ENCODE measurements around the gene ESRRB. TPM values are rescaled to one million over a fixed set of nuclear protein-coding genes. Genes with fewer than 3 reads are reported as not detected.

ESRRB gene
- total RNA-seq, 4 donors from 2014 or later = 0.81 to 0.93 TPM; not detected in 2

- ATAC-seq = no peak
- no peak for TF ChIP-seq POLR2AphosphoS5 (IDR thresholded peaks at IDR 0.05)
- TF ChIP-seq POLR2A (IDR thresholded peaks at IDR 0.05) = no peak
- no peak for TF ChIP-seq CTCF (IDR thresholded peaks at IDR 0.05)
- no peak for TF ChIP-seq EP300 (IDR thresholded peaks at IDR 0.05)
- no peak overlapping the region for H3K27ac ChIP-seq
- H3K4me1 ChIP-seq = no peaks in the 10 kb centered on the region
- no peaks in the 10 kb centered on the region for H3K9me3 ChIP-seq
- WGBS, 2 donors (ENCODE audit: low coverage in 1 of 2) = 20% methylated on average over 7 of the region's 12 CpGs; no CpG with 5 or more reads in 1 of the 2 donors
- H3K27me3 ChIP-seq = peaks cover 38% of the 10 kb centered on the region
- no peak overlapping the region for H3K4me3 ChIP-seq
- no peaks in the 10 kb centered on the region for H3K36me3 ChIP-seq
Measured at GRCh38 chr14:76329951-76330350, 46.0 kb upstream of the ESRRB start.

- no peak overlapping the region for H3K4me3 ChIP-seq
- no peak overlapping the region for H3K27ac ChIP-seq
- no peak for TF ChIP-seq CTCF (IDR thresholded peaks at IDR 0.05)
- TF ChIP-seq POLR2A (IDR thresholded peaks at IDR 0.05) = no peak
- no peak for TF ChIP-seq POLR2AphosphoS5 (IDR thresholded peaks at IDR 0.05)
- TF ChIP-seq EP300 (IDR thresholded peaks at IDR 0.05) = no peak
- no peaks in the 10 kb centered on the region for H3K9me3 ChIP-seq
- H3K27me3 ChIP-seq = peaks cover 38% of the 10 kb centered on the region
- WGBS, 2 donors (ENCODE audit: low coverage in 1 of 2) = 44 to 52% methylated on average over 10 to 15 of the region's 17 CpGs
- H3K4me1 ChIP-seq = no peaks in the 10 kb centered on the region
- ATAC-seq = no peak
- no peaks in the 10 kb centered on the region for H3K36me3 ChIP-seq
Measured at GRCh38 chr14:76330411-76331327, 45.3 kb upstream of the ESRRB start.

GRCh38 chr14:76331328-76332011 is 44.5 kb upstream of the ESRRB start:
- Histone ChIP-seq H3K9me3 (no peaks in the 10 kb centered on the region), H3K36me3 (no peaks in the 10 kb centered on the region), H3K27ac (no peak overlapping the region), H3K4me1 (no peaks in the 10 kb centered on the region), H3K27me3 (peaks cover 38% of the 10 kb centered on the region), H3K4me3 (no peak overlapping the region)
- WGBS, 2 donors (ENCODE audit: low coverage in 1 of 2) = 62 to 80% methylated on average over 1 to 4 of the region's 10 CpGs
- TF ChIP-seq CTCF (IDR thresholded peaks at IDR 0.05) (no peak), POLR2A (IDR thresholded peaks at IDR 0.05) (no peak), EP300 (IDR thresholded peaks at IDR 0.05) (no peak), POLR2AphosphoS5 (IDR thresholded peaks at IDR 0.05) (no peak)
- no peak for ATAC-seq

GRCh38 chr14:76333664-76334063 is 42.3 kb upstream of the ESRRB start:
- 89 to 90% methylated on average over 6 of the region's 6 CpGs for WGBS, 2 donors (ENCODE audit: low coverage in 1 of 2)
- no peak for ATAC-seq
- Histone ChIP-seq H3K4me3 (no peak overlapping the region), H3K27me3 (peaks cover 29% of the 10 kb centered on the region), H3K4me1 (no peaks in the 10 kb centered on the region), H3K9me3 (no peaks in the 10 kb centered on the region), H3K27ac (no peak overlapping the region), H3K36me3 (no peaks in the 10 kb centered on the region)
- TF ChIP-seq POLR2A (IDR thresholded peaks at IDR 0.05) (no peak), POLR2AphosphoS5 (IDR thresholded peaks at IDR 0.05) (no peak), EP300 (IDR thresholded peaks at IDR 0.05) (no peak), CTCF (IDR thresholded peaks at IDR 0.05) (no peak)

All from gastroesophageal sphincter (tissue), 4 donors.